IMR-90 (cell line): Measurements from ENCODE around the gene LPAR5. TPM values are rescaled to one million over a fixed set of nuclear protein-coding genes. Genes with fewer than 3 reads are reported as not detected.
A peak's percentile ranks its signal among the peaks of the same experiment; 100 is the strongest.

Experiments
- ATAC-seq: fragments of 200-7000 bp; cut with Tn5 transposase; 2 replicates; pipeline ENCODE4 v1.9.1; 2020; ENCODE audit warnings: low read depth, mild to moderate bottlenecking, moderate library complexity
- BruUV-seq: library from RNA; stranded (reverse); fragments of 400-500 nt; replicated peaks from 2 replicates; lab custom pipeline; 2021; lab: Mats Ljungman, UMichigan
- CTCF ChIA-PET: fragments of 300-600 bp; formaldehyde crosslinking; extraction: SDS; loops from one replicate; lab custom pipeline; 2021; ENCODE audit warnings: antibody characterized with exemption; lab: Yijun Ruan, JAX
- POLR2A ChIA-PET: fragments of 300-600 bp; sonication (Branson Sonifier 250); formaldehyde crosslinking; loops from one replicate; lab custom pipeline; 2022; ENCODE audit warnings: antibody characterized with exemption; ENCODE audit not compliant: unreplicated experiment; lab: Charles Lee
- DNase-seq: peaks from one replicate; pipeline ENCODE4 v3.0.0; 2013
- H2AFZ ChIP-seq: replicated peaks from 2 replicates; pipeline ENCODE3; 2013; ENCODE audit warnings: low read length, mild to moderate bottlenecking; ENCODE audit not compliant: poor library complexity
- H2AK5ac ChIP-seq: 2 replicates; pipeline ENCODE4 v1.6.1; 2013; ENCODE audit warnings: low read depth, low read length, inconsistent platforms
- H2AK9ac ChIP-seq: replicated peaks from 2 replicates; pipeline ENCODE3; 2013; ENCODE audit warnings: mild to moderate bottlenecking, low read depth, low read length, moderate library complexity; ENCODE audit not compliant: poor library complexity
- H2BK120ac ChIP-seq: 2 replicates; pipeline ENCODE4 v1.6.1; 2013; ENCODE audit warnings: low read depth, low read length, inconsistent platforms
- H2BK15ac ChIP-seq: 3 replicates; pipeline ENCODE4 v1.6.1; 2013; ENCODE audit warnings: low read depth, low read length, inconsistent platforms
- H2BK20ac ChIP-seq: 2 replicates; pipeline ENCODE4 v1.6.1; 2013; ENCODE audit warnings: low read depth, mild to moderate bottlenecking, inconsistent platforms, low read length, moderate library complexity
- H2BK5ac ChIP-seq: 2 replicates; pipeline ENCODE4 v1.6.1; 2013; ENCODE audit warnings: mild to moderate bottlenecking, low read depth, low read length, inconsistent platforms; ENCODE audit not compliant: poor library complexity, severe bottlenecking
- H3K14ac ChIP-seq: replicated peaks from 2 replicates; pipeline ENCODE4 v1.6.1; 2013; ENCODE audit warnings: low read depth, low read length, inconsistent platforms
- H3K18ac ChIP-seq: 2 replicates; pipeline ENCODE4 v1.6.1; 2013; ENCODE audit warnings: low read depth, low read length, control low read depth
- H3K23ac ChIP-seq: 2 replicates; pipeline ENCODE4 v1.6.1; 2013; ENCODE audit warnings: low read depth, low read length, inconsistent platforms
- H3K27ac ChIP-seq: 2 replicates; pipeline ENCODE4 v1.5.1; 2013; ENCODE audit warnings: mild to moderate bottlenecking, control low read depth, low read length; ENCODE audit not compliant: insufficient read depth
- H3K27me3 ChIP-seq: 2 replicates; pipeline ENCODE4 v1.6.1; 2013; ENCODE audit warnings: low read length; ENCODE audit not compliant: control insufficient read depth, insufficient read depth
- H3K36me3 ChIP-seq: 2 replicates; pipeline ENCODE4 v1.6.1; 2013; ENCODE audit warnings: low read length, mixed read lengths; ENCODE audit not compliant: control insufficient read depth, insufficient read depth
- H3K4ac ChIP-seq: 2 replicates; pipeline ENCODE4 v1.6.1; 2013; ENCODE audit warnings: low read depth, low read length, inconsistent platforms
- H3K4me1 ChIP-seq: 2 replicates; pipeline ENCODE4 v1.6.1; 2013; ENCODE audit warnings: low read length, mixed read lengths; ENCODE audit not compliant: control insufficient read depth, insufficient read depth
- H3K4me2 ChIP-seq: 2 replicates; pipeline ENCODE4 v1.6.1; 2013; ENCODE audit warnings: low read depth, mild to moderate bottlenecking, control low read depth, low read length, moderate library complexity
- H3K4me3 ChIP-seq: 2 replicates; pipeline ENCODE4 v1.5.1; 2013; ENCODE audit warnings: low read depth, mild to moderate bottlenecking, control low read depth, low read length, moderate library complexity; ENCODE audit not compliant: insufficient read depth
- H3K56ac ChIP-seq: 2 replicates; pipeline ENCODE4 v1.6.1; 2013; ENCODE audit warnings: low read length, inconsistent platforms; ENCODE audit not compliant: insufficient read depth; ENCODE audit errors: extremely low read depth
- H3K79me1 ChIP-seq, 2 experiments: 2 replicates each; pipeline ENCODE4 v1.6.1; 2013; ENCODE audit warnings: low read length in 2 of 2, inconsistent platforms in 1 of 2, low read depth in 1 of 2
- H3K9ac ChIP-seq: 2 replicates; pipeline ENCODE4 v1.6.1; 2013; ENCODE audit warnings: low read depth, low read length, control low read depth
- H3K9me1 ChIP-seq: 2 replicates; pipeline ENCODE4 v1.6.1; 2013; ENCODE audit warnings: low read length, inconsistent platforms; ENCODE audit not compliant: insufficient read depth
- H3K9me3 ChIP-seq: 2 replicates; pipeline ENCODE4 v1.6.1; 2013; ENCODE audit warnings: low read length; ENCODE audit not compliant: control insufficient read depth, insufficient read depth
- H4K20me1 ChIP-seq: 2 replicates; pipeline ENCODE4 v1.6.1; 2013; ENCODE audit warnings: low read length, inconsistent platforms; ENCODE audit not compliant: insufficient read depth
- H4K5ac ChIP-seq: 2 replicates; pipeline ENCODE4 v1.6.1; 2013; ENCODE audit warnings: mild to moderate bottlenecking, low read depth, low read length, control low read depth
- H4K8ac ChIP-seq, 2 experiments: 2 replicates each; pipeline ENCODE4 v1.6.1; 2013; ENCODE audit warnings: low read depth in 2 of 2, low read length in 2 of 2, control low read depth in 1 of 2, inconsistent platforms in 1 of 2
- H4K91ac ChIP-seq: 2 replicates; pipeline ENCODE4 v1.6.1; 2013; ENCODE audit warnings: low read depth, low read length, inconsistent platforms; ENCODE audit not compliant: insufficient read depth
- FOS ChIP-seq: fragments of 150-350 bp; IDR thresholded peaks from 2 replicates; pipeline ENCODE4 v1.6.1; 2016; ENCODE audit warnings: low read depth, low read length
- MAFK ChIP-seq: IDR thresholded peaks from 2 replicates; pipeline ENCODE4 v1.6.1; 2012; ENCODE audit warnings: low read depth, low read length, improper control_type of control experiment
- MAZ ChIP-seq: IDR thresholded peaks from 2 replicates; pipeline ENCODE4 v1.6.1; 2012; ENCODE audit warnings: low read depth, mild to moderate bottlenecking, low read length, improper control_type of control experiment, moderate library complexity, borderline replicate concordance
- MXI1 ChIP-seq: IDR thresholded peaks from 2 replicates; pipeline ENCODE4 v1.6.1; 2012; ENCODE audit warnings: low read depth, mild to moderate bottlenecking, low read length, moderate library complexity, borderline replicate concordance
- NFE2L2 ChIP-seq: fragments of 150-350 bp; IDR thresholded peaks from 2 replicates; pipeline ENCODE4 v1.6.1; 2016; ENCODE audit warnings: low read depth, mild to moderate bottlenecking, low read length
- POLR2A ChIP-seq: IDR thresholded peaks from 2 replicates; pipeline ENCODE4 v1.6.1; 2012; ENCODE audit warnings: mild to moderate bottlenecking, low read depth, low read length
- RAD21 ChIP-seq: IDR thresholded peaks from 2 replicates; pipeline ENCODE4 v1.6.1; 2012; ENCODE audit warnings: low read length, improper control_type of control experiment
- RCOR1 ChIP-seq: IDR thresholded peaks from 2 replicates; pipeline ENCODE4 v1.6.1; 2012; ENCODE audit warnings: mild to moderate bottlenecking, low read length, improper control_type of control experiment; ENCODE audit not compliant: insufficient replicate concordance
- RFX5 ChIP-seq: IDR thresholded peaks from 2 replicates; pipeline ENCODE4 v1.8.0; 2012; ENCODE audit warnings: low read depth, mild to moderate bottlenecking, low read length, moderate library complexity
- SMC3 ChIP-seq: fragments of 150-350 bp; IDR thresholded peaks from 2 replicates; pipeline ENCODE4 v1.6.1; 2016; ENCODE audit warnings: low read depth, mild to moderate bottlenecking, antibody characterized with exemption, low read length, moderate library complexity
- whole genome bisulfite sequencing, 2 experiments: methylation state at CpG; one replicate each; pipeline versions ENCODE4 v1.1.5 to v1.1.7; 2013; ENCODE audit warnings: missing lambda C conversion rate in 2 of 2; ENCODE audit not compliant: insufficient read length in 1 of 2; ENCODE audit errors: extremely low coverage in 2 of 2; 5-methylcytosine and 5-hydroxymethylcytosine counted together
- dilution Hi-C: fragments of 300-500 bp; cut with HindIII; formaldehyde crosslinking; loops from one replicate; pipeline ENCODE4 v1.14.3; 2018; ENCODE audit warnings: low sequenced_read_pairs; ENCODE audit not compliant: unreplicated experiment
- in situ Hi-C: fragments of 300-500 bp; cut with MboI; formaldehyde crosslinking; loops from 3 replicates; pipeline ENCODE4 v1.14.3; 2019; ENCODE audit warnings: low sequenced_read_pairs, inconsistent platforms, mixed read lengths
- intact Hi-C: fragments of 100-400 bp; cut with micrococcal nuclease; formaldehyde crosslinking; loops from 2 replicates; pipeline ENCODE4 v1.10.0; 2022
- polyA plus RNA-seq, 3 experiments: library from polyadenylated mRNA; depleted of rRNA; stranded (reverse); fragments of >200 nt; gene quantifications; 2 replicates each; pipeline ENCODE4 v1.2.3, GENCODE V29; 2012; ENCODE audit warnings: low replicate concordance in 1 of 3
- total RNA-seq: library from RNA; depleted of rRNA; stranded (reverse); fragments of >200 nt; gene quantifications from 2 replicates; pipeline ENCODE4 v1.2.3, GENCODE V29; 2012
- TF ChIP-seq, protein P1 (sequence below): fragments of 150-350 bp; IDR thresholded peaks from 2 replicates; pipeline ENCODE4 v1.6.1; 2016; ENCODE audit warnings: low read depth, mild to moderate bottlenecking, low read length, moderate library complexity, borderline replicate concordance
- TF ChIP-seq, protein P2 (sequence below): fragments of 150-350 bp; IDR thresholded peaks from 2 replicates; pipeline ENCODE4 v1.6.1; 2017; ENCODE audit warnings: mild to moderate bottlenecking, antibody characterized with exemption, low read length, low read depth
- TF ChIP-seq, protein P3 (sequence below): conservative IDR thresholded peaks from 2 replicates; pipeline ENCODE4 v1.5.1; 2012; ENCODE audit warnings: mild to moderate bottlenecking, low read depth, low read length, improper control_type of control experiment

LPAR5 gene
- total and polyA plus RNA-seq, 2 of the 4 experiments (the other 2 are of a cell fraction): not detected

DNA sequence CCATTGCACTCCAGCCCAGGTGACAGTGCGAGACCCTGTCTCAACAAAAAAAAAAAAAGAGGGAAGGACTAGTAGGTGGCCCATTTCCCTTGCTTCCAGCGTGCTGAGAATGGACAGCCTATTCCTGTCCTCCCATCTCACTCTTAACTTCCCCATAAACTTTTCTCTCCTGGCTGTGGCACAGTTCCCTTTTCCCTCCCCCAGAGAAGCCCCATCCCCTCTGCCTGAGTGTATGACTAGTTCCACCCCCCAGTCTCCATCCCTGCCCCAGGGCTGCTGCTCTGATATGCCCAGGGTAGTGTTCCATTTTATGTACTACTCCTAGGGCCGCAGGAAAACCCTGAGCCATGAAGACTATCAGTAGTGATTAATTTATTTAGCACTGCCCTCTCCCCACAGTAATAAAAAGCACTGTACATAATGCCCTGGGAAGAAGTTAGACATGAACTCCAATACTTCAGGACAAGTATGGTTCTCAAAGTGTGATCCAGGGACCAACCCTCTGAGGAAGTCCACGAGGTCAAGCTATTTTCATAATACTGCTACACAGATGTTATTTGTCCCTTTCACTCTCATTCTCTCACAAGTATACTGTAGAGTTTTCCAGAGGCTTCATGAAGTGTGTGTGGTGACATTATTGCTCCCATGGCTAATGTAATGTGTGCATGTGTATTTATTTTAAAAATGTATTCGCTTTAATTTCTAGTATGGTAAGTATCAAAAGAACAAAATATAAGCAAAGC is 17.1 kb downstream of the LPAR5 start:
- Histone ChIP-seq H3K4me3 (no peak overlapping the region), H2BK5ac (no peak overlapping the region), H2AFZ (no peak overlapping the region), H3K27me3 (no peaks in the 10 kb centered on the region), H2AK9ac (peak overlapping the region; percentile 63), H3K9me3 (no peaks in the 10 kb centered on the region), H4K91ac (no peak overlapping the region), H3K18ac (no peak overlapping the region), H4K5ac (no peak overlapping the region), H4K20me1 (no peaks in the 10 kb centered on the region), H2AK5ac (no peak overlapping the region), H3K9me1 (peaks cover 5% of the 10 kb centered on the region; the same call in 1 of the 2 replicates), H3K56ac (no peak overlapping the region), H2BK15ac (no peak overlapping the region), H3K9ac (no peak overlapping the region), H2BK120ac (no peak overlapping the region), H3K36me3 (no peaks in the 10 kb centered on the region), H4K8ac (0 out of 4 replicates have a peak overlapping the region, but pooled peaks of 1 of the 2 experiments have one; percentile 3), H3K4ac (no peak overlapping the region), H3K27ac (no peak overlapping the region), H2BK20ac (no peak overlapping the region), H3K79me1 (no peaks in the 10 kb centered on the region), H3K4me1 (peaks cover 4% of the 10 kb centered on the region), H3K14ac (no peak overlapping the region), H3K23ac (no peak overlapping the region), H3K4me2 (no peak overlapping the region)
- ChIA-PET CTCF (interaction anchor here (1.1 kb wide), 1 partner anchor 66 kb away, joined by 3 read pairs; no protein-coding TSS in a partner anchor), POLR2A (no interaction called here)
- WGBS, 2 experiments: no CpG with 5 or more reads among the region's 5 CpGs
- dilution Hi-C loops: no loop called here
- intact Hi-C loops: loop anchor here (5.0 to 10.0 kb wide), 2 partner anchors 44 to 146 kb away; partner anchors contain the start of genes ING4 and PTMS
- no peak for ATAC-seq
- BruUV-seq: no TSS peak
- TF ChIP-seq NFE2L2 (no peak), SMC3 (no peak), MAFK (no peak), RAD21 (no peak), FOS (no peak), MAZ (no peak), RCOR1 (no peak), POLR2A (no peak), MXI1 (no peak), RFX5 (no peak)
- TF ChIP-seq, protein P1, sequence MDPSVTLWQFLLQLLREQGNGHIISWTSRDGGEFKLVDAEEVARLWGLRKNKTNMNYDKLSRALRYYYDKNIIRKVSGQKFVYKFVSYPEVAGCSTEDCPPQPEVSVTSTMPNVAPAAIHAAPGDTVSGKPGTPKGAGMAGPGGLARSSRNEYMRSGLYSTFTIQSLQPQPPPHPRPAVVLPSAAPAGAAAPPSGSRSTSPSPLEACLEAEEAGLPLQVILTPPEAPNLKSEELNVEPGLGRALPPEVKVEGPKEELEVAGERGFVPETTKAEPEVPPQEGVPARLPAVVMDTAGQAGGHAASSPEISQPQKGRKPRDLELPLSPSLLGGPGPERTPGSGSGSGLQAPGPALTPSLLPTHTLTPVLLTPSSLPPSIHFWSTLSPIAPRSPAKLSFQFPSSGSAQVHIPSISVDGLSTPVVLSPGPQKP: no peak
- TF ChIP-seq, protein P2, sequence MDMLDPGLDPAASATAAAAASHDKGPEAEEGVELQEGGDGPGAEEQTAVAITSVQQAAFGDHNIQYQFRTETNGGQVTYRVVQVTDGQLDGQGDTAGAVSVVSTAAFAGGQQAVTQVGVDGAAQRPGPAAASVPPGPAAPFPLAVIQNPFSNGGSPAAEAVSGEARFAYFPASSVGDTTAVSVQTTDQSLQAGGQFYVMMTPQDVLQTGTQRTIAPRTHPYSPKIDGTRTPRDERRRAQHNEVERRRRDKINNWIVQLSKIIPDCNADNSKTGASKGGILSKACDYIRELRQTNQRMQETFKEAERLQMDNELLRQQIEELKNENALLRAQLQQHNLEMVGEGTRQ: no peak
- TF ChIP-seq, protein P3, sequence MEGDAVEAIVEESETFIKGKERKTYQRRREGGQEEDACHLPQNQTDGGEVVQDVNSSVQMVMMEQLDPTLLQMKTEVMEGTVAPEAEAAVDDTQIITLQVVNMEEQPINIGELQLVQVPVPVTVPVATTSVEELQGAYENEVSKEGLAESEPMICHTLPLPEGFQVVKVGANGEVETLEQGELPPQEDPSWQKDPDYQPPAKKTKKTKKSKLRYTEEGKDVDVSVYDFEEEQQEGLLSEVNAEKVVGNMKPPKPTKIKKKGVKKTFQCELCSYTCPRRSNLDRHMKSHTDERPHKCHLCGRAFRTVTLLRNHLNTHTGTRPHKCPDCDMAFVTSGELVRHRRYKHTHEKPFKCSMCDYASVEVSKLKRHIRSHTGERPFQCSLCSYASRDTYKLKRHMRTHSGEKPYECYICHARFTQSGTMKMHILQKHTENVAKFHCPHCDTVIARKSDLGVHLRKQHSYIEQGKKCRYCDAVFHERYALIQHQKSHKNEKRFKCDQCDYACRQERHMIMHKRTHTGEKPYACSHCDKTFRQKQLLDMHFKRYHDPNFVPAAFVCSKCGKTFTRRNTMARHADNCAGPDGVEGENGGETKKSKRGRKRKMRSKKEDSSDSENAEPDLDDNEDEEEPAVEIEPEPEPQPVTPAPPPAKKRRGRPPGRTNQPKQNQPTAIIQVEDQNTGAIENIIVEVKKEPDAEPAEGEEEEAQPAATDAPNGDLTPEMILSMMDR: no peak
- in situ Hi-C loops: loop anchor here (10.0 kb wide), 1 partner anchor 206 kb away; the partner anchor contains the start of genes GPR162 and P3H3
- no peak for DNase-seq
